HCT116 (cell line): ENCODE data around the gene RTF2. TPM values are rescaled to one million over a fixed set of nuclear protein-coding genes. Genes with fewer than 3 reads are reported as not detected.

Source experiments
- ATAC-seq: fragments of 200-7000 bp; cut with Tn5 transposase; 2 replicates; pipeline ENCODE4 v1.9.1; 2020; ENCODE audit warnings: mild to moderate bottlenecking, moderate library complexity
- BruUV-seq: library from RNA; stranded (reverse); fragments of 400-500 nt; replicated peaks from 2 replicates; lab custom pipeline; 2021; lab: Mats Ljungman, UMichigan
- CTCF ChIA-PET: fragments of 300-600 bp; sonication (Branson Sonifier 250); formaldehyde crosslinking; loops from one replicate; lab custom pipeline; 2021; ENCODE audit warnings: antibody characterized with exemption; lab: Charles Lee
- POLR2A ChIA-PET: fragments of 300-600, 350-600 bp; sonication (Branson Sonifier 250); formaldehyde crosslinking; loops from one replicate; lab custom pipeline; 2021; ENCODE audit warnings: antibody characterized with exemption; lab: Charles Lee
- RAD21 ChIA-PET, 2 experiments: fragments of 300-600 bp; sonication (Branson Sonifier 250); formaldehyde crosslinking; loops; one replicate each; lab custom pipeline; 2023; ENCODE audit warnings: low total read pairs in 2 of 2; ENCODE audit not compliant: uncharacterized antibody in 2 of 2, unreplicated experiment in 2 of 2, low non-redundant PET in 1 of 2; lab: Charles Lee
- DNase-seq: peaks from one replicate; pipeline ENCODE4 v3.0.0-alpha.2; 2010; ENCODE audit warnings: low read depth, low spot score
- H2AFZ ChIP-seq: fragments of 200-600 bp; shearing (Covaris generic), sonication (generic); 2 replicates; pipeline ENCODE4 v1.6.1; 2017; ENCODE audit warnings: low read depth, mixed run types, mixed read lengths, antibody characterized with exemption, low read length; ENCODE audit not compliant: poor library complexity, severe bottlenecking
- H3K27ac ChIP-seq: 2 replicates; pipeline ENCODE4 v1.5.1; 2012; ENCODE audit warnings: low read depth, low read length
- H3K27me3 ChIP-seq: fragments of 200-600 bp; sonication (generic); 2 replicates; pipeline ENCODE4 v1.6.1; 2016; ENCODE audit warnings: mixed run types, low read length, mixed read lengths; ENCODE audit not compliant: insufficient read depth
- H3K36me3 ChIP-seq, 2 experiments: fragments of 200-500 bp in 1 of 2; fragments of 200-600 bp in 1 of 2; sonication (Bioruptor generic) in 1 of 2; sonication (generic) in 1 of 2; 2 replicates each; pipeline versions ENCODE4 v1.5.1 to v1.6.1; 2014 to 2016; ENCODE audit warnings: low read length in 2 of 2, inconsistent platforms in 1 of 2, mixed read lengths in 1 of 2, mixed run types in 1 of 2; ENCODE audit not compliant: insufficient read depth in 2 of 2, control insufficient read depth in 1 of 2
- H3K4me1 ChIP-seq, 2 experiments: fragments of 200-600 bp in 1 of 2; sonication (generic) in 1 of 2; 2 replicates each; pipeline versions ENCODE4 v1.5.1 to v1.6.1; 2012 to 2017; ENCODE audit warnings: low read length in 2 of 2, inconsistent platforms in 1 of 2, mild to moderate bottlenecking in 1 of 2, mixed read lengths in 1 of 2, mixed run types in 1 of 2, moderate library complexity in 1 of 2; ENCODE audit not compliant: insufficient read depth in 2 of 2, control insufficient read depth in 1 of 2
- H3K4me2 ChIP-seq: fragments of 200-600 bp; sonication (generic); 2 replicates; pipeline ENCODE4 v1.6.1; 2017; ENCODE audit warnings: mixed run types, low read length, mixed read lengths
- H3K4me3 ChIP-seq, 2 experiments: fragments of 200-600 bp in 1 of 2; sonication (generic) in 1 of 2; replicated peaks in 1 of 2; 2 replicates each; pipeline ENCODE4 v1.5.1; 2011 to 2016; ENCODE audit warnings: low read length in 2 of 2, control low read depth in 1 of 2, low read depth in 1 of 2, mild to moderate bottlenecking in 1 of 2, mixed read lengths in 1 of 2, mixed run types in 1 of 2
- H3K79me2 ChIP-seq: fragments of 200-600 bp; sonication (generic); 2 replicates; pipeline ENCODE4 v1.6.1; 2017; ENCODE audit warnings: mild to moderate bottlenecking, mixed run types, low read length, moderate library complexity, mixed read lengths; ENCODE audit not compliant: insufficient read depth
- H3K9ac ChIP-seq: fragments of 200-600 bp; sonication (generic); 2 replicates; pipeline ENCODE4 v1.6.1; 2016; ENCODE audit warnings: low read length, mixed read lengths
- H3K9me2 ChIP-seq: fragments of 200-600 bp; sonication (generic), shearing (Covaris generic); 2 replicates; pipeline ENCODE4 v1.6.1; 2017; ENCODE audit warnings: mixed run types, mild to moderate bottlenecking, moderate library complexity; ENCODE audit not compliant: insufficient read depth
- H3K9me3 ChIP-seq, 2 experiments: fragments of 200-500 bp in 1 of 2; fragments of 200-600 bp in 1 of 2; sonication (Bioruptor generic) in 1 of 2; sonication (generic) in 1 of 2; 2 replicates each; pipeline ENCODE4 v1.6.1; 2014 to 2017; ENCODE audit warnings: low read length in 2 of 2, mixed read lengths in 2 of 2, inconsistent platforms in 1 of 2, low read depth in 1 of 2, mild to moderate bottlenecking in 1 of 2, mixed run types in 1 of 2, moderate library complexity in 1 of 2; ENCODE audit not compliant: control insufficient read depth in 1 of 2, insufficient read depth in 1 of 2
- H4K20me1 ChIP-seq: fragments of 200-600 bp; sonication (generic), shearing (Covaris generic); 2 replicates; pipeline ENCODE4 v1.6.1; 2017; ENCODE audit warnings: mixed run types, mild to moderate bottlenecking, moderate library complexity; ENCODE audit not compliant: insufficient read depth
- EGR1 ChIP-seq: IDR thresholded peaks from 2 replicates; pipeline ENCODE4 v1.6.1; 2012; ENCODE audit warnings: low read depth
- ELF1 ChIP-seq: IDR thresholded peaks from 2 replicates; pipeline ENCODE4 v1.6.1; 2012; ENCODE audit warnings: low read depth, borderline replicate concordance
- EZH2phosphoT487 ChIP-seq: fragments of 200-600 bp; IDR thresholded peaks from 2 replicates; pipeline ENCODE4 v1.6.1; 2018; ENCODE audit warnings: antibody characterized with exemption, borderline replicate concordance
- POLR2AphosphoS5 ChIP-seq: IDR thresholded peaks from 2 replicates; pipeline ENCODE4 v1.6.1; 2011; ENCODE audit warnings: mild to moderate bottlenecking, low read depth, low read length, moderate library complexity
- SP1 ChIP-seq: IDR thresholded peaks from 2 replicates; pipeline ENCODE4 v1.6.1; 2012; ENCODE audit warnings: low read depth
- SRF ChIP-seq: IDR thresholded peaks from 2 replicates; pipeline ENCODE4 v1.6.1; 2012; ENCODE audit warnings: low read depth
- YY1 ChIP-seq: IDR thresholded peaks from 2 replicates; pipeline ENCODE4 v1.6.1; 2011; ENCODE audit warnings: low read length, low read depth, moderate library complexity, mild to moderate bottlenecking; ENCODE audit not compliant: insufficient replicate concordance; ENCODE audit errors: extremely low read depth
- ZFX ChIP-seq: fragments of 450-650 bp; IDR thresholded peaks from 2 replicates; pipeline ENCODE4 v1.6.1; 2017
- ZNF274 ChIP-seq: fragments of 200-500 bp; sonication (Bioruptor generic); IDR thresholded peaks from 2 replicates; pipeline ENCODE4 v1.6.1; 2014; ENCODE audit warnings: mild to moderate bottlenecking, low read depth, low read length, inconsistent platforms
- intact Hi-C: fragments of 100-400 bp; cut with micrococcal nuclease; formaldehyde crosslinking; loops from 2 replicates; pipeline ENCODE4 v1.10.0; 2022
- total RNA-seq: library from RNA; stranded (reverse); gene quantifications from one replicate; pipeline ENCODE4 v1.2.1, GENCODE V29; 2021; ENCODE audit not compliant: unreplicated experiment
- TF ChIP-seq, protein P1 (sequence below): IDR thresholded peaks from 2 replicates; pipeline ENCODE4 v1.6.1; 2011; ENCODE audit warnings: mild to moderate bottlenecking, low read length, moderate library complexity; ENCODE audit not compliant: insufficient replicate concordance; ENCODE audit errors: extremely low read depth
- TF ChIP-seq, protein P2 (sequence below): IDR thresholded peaks from 2 replicates; pipeline ENCODE4 v1.6.1; 2012

RTF2 gene
- total RNA-seq, 1 experiment from 2014 or later = 73.8 TPM

GRCh38 chr20:56518721-56519398 lies 50.4 kb downstream of the RTF2 start (continued):
- TF ChIP-seq, protein P1, sequence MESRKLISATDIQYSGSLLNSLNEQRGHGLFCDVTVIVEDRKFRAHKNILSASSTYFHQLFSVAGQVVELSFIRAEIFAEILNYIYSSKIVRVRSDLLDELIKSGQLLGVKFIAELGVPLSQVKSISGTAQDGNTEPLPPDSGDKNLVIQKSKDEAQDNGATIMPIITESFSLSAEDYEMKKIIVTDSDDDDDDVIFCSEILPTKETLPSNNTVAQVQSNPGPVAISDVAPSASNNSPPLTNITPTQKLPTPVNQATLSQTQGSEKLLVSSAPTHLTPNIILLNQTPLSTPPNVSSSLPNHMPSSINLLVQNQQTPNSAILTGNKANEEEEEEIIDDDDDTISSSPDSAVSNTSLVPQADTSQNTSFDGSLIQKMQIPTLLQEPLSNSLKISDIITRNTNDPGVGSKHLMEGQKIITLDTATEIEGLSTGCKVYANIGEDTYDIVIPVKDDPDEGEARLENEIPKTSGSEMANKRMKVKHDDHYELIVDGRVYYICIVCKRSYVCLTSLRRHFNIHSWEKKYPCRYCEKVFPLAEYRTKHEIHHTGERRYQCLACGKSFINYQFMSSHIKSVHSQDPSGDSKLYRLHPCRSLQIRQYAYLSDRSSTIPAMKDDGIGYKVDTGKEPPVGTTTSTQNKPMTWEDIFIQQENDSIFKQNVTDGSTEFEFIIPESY = no peak
- no peak for TF ChIP-seq EZH2phosphoT487

GRCh38 chr20:56519551-56519950 lies 51.1 kb downstream of the RTF2 start:
- no peak for ATAC-seq
- no peak overlapping the region for H3K27ac ChIP-seq
- no peak overlapping the region for H3K9ac ChIP-seq
- intact Hi-C loops = no loop called here
- no peaks in the 10 kb centered on the region for H3K27me3 ChIP-seq
- no peak for DNase-seq
- no peak overlapping the region for H2AFZ ChIP-seq
- no peaks in the 10 kb centered on the region for H3K9me2 ChIP-seq
- BruUV-seq = no TSS peak
- POLR2A ChIA-PET = no interaction called here
- H4K20me1 ChIP-seq = no peaks in the 10 kb centered on the region
- H3K79me2 ChIP-seq = no peaks in the 10 kb centered on the region
- no peak overlapping the region for H3K4me2 ChIP-seq
- TF ChIP-seq YY1 (no peak), ZFX (no peak), POLR2AphosphoS5 (no peak), SRF (no peak), SP1 (no peak), ZNF274 (no peak), ELF1 (no peak), EGR1 (no peak)
- TF ChIP-seq, protein P2, sequence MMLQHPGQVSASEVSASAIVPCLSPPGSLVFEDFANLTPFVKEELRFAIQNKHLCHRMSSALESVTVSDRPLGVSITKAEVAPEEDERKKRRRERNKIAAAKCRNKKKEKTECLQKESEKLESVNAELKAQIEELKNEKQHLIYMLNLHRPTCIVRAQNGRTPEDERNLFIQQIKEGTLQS = no peak
- TF ChIP-seq, all 23 proteins: peak for 0
- Histone ChIP-seq H3K9me3 (peaks cover 0 to 7% of the 10 kb centered on the region in 2 experiments; a peak in 1 of 4 replicates), H3K4me1 (no peaks in the 10 kb centered on the region), H3K36me3 (peaks cover 18 to 20% of the 10 kb centered on the region in 2 experiments; a peak in 3 of 4 replicates), H3K4me3 (no peak overlapping the region)
- ChIA-PET CTCF (no interaction called here), RAD21 (no interaction called here)
